Glutamatergic neuron (in vitro differentiated cells): ENCODE data around the gene TTPAL. TPM values are rescaled to one million over a fixed set of nuclear protein-coding genes. Genes with fewer than 3 reads are reported as not detected.

Experiments
- DNase-seq: peaks from one replicate; pipeline ENCODE4 v3.0.0; 2022
- H3K27ac Mint-ChIP-seq: one replicate; pipeline ENCODE4 v1.8.0; 2020; ENCODE audit warnings: mild to moderate bottlenecking, mixed read lengths, inconsistent platforms; ENCODE audit not compliant: unreplicated experiment
- H3K27me3 Mint-ChIP-seq: one replicate; pipeline ENCODE4 v1.8.0; 2020; ENCODE audit warnings: mild to moderate bottlenecking, moderate library complexity, mixed read lengths, inconsistent platforms; ENCODE audit not compliant: unreplicated experiment
- H3K36me3 Mint-ChIP-seq: one replicate; pipeline ENCODE4 v1.8.0; 2020; ENCODE audit warnings: mild to moderate bottlenecking, mixed read lengths, inconsistent platforms; ENCODE audit not compliant: unreplicated experiment
- H3K4me1 Mint-ChIP-seq: one replicate; pipeline ENCODE4 v1.8.0; 2020; ENCODE audit warnings: mild to moderate bottlenecking, low read depth, mixed read lengths, inconsistent platforms; ENCODE audit not compliant: unreplicated experiment
- H3K4me3 Mint-ChIP-seq: one replicate; pipeline ENCODE4 v1.8.0; 2020; ENCODE audit warnings: mild to moderate bottlenecking, mixed read lengths, inconsistent platforms; ENCODE audit not compliant: unreplicated experiment
- H3K9me3 Mint-ChIP-seq: one replicate; pipeline ENCODE4 v1.8.0; 2020; ENCODE audit warnings: mild to moderate bottlenecking, moderate library complexity, mixed read lengths, inconsistent platforms; ENCODE audit not compliant: unreplicated experiment
- total RNA-seq: library from RNA; stranded (reverse); fragmentation: NEBNext Ultra II Directional; extraction: Animal tissue kit (Norgen Biotek cat#: 25700); gene quantifications from one replicate; pipeline ENCODE4 v1.2.1, GENCODE V29; 2021; ENCODE audit not compliant: unreplicated experiment
- TF ChIP-seq, protein P1 (sequence below): fragments of 200-600 bp; sonication (generic); IDR thresholded peaks from one replicate; pipeline ENCODE4 v1.5.0; 2021; ENCODE audit not compliant: partially characterized antibody, unreplicated experiment

TTPAL gene
- total RNA-seq, 1 donor from 2014 or later, result 18.9 TPM

DNA sequence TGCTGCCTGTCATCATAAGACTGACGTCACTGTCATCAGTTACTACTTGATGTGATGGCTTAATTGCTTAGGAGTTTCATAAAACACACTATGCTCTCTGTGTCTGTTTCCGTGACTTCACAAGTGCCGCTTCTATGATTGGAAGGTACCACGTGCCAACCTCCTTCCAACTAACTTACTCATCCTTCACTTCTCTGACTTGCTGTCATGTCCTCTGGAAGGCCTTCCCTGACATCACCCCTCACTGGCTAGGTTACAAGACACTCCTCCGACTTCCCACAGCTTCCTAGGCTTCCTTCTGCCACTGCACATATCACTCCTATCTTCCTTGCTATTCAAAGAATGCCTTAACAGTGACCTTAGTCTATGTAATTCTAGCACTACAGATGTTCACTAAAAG, 25.8 kb downstream of the TTPAL start:
- TF ChIP-seq, protein P1, sequence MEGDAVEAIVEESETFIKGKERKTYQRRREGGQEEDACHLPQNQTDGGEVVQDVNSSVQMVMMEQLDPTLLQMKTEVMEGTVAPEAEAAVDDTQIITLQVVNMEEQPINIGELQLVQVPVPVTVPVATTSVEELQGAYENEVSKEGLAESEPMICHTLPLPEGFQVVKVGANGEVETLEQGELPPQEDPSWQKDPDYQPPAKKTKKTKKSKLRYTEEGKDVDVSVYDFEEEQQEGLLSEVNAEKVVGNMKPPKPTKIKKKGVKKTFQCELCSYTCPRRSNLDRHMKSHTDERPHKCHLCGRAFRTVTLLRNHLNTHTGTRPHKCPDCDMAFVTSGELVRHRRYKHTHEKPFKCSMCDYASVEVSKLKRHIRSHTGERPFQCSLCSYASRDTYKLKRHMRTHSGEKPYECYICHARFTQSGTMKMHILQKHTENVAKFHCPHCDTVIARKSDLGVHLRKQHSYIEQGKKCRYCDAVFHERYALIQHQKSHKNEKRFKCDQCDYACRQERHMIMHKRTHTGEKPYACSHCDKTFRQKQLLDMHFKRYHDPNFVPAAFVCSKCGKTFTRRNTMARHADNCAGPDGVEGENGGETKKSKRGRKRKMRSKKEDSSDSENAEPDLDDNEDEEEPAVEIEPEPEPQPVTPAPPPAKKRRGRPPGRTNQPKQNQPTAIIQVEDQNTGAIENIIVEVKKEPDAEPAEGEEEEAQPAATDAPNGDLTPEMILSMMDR, result no peak
- DNase-seq, result no peak
- H3K9me3 Mint-ChIP-seq, result no peaks in the 10 kb centered on the region
- H3K27ac Mint-ChIP-seq, result no peak overlapping the region
- H3K27me3 Mint-ChIP-seq, result no peaks in the 10 kb centered on the region
- H3K4me3 Mint-ChIP-seq, result no peak overlapping the region
- peaks cover 3% of the 10 kb centered on the region for H3K36me3 Mint-ChIP-seq
- H3K4me1 Mint-ChIP-seq, result no peaks in the 10 kb centered on the region

DNA sequence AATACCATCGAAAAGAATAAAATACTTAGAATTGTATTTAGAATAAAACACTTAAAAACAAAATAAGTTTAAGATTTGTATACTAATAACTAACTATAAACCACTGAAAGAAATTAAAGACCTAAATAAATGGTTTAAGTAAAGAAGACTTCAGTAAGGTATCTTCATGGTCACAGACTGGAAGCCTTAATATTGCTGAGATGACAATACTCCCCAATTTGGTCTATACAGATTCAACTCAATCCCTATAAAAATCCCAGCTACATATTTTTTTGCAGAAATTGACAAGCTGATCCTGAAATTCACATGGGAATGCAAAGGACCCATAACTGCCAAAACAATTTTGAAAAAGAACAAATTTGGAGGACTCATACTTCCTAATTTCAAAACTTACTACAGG, 27.3 kb downstream of the TTPAL start:
- Mint-ChIP-seq H3K27ac (no peak overlapping the region), H3K4me3 (no peak overlapping the region), H3K36me3 (peaks cover 3% of the 10 kb centered on the region), H3K27me3 (no peaks in the 10 kb centered on the region), H3K9me3 (no peaks in the 10 kb centered on the region), H3K4me1 (no peaks in the 10 kb centered on the region)
- TF ChIP-seq, protein P1, result no peak
- no peak for DNase-seq

DNA sequence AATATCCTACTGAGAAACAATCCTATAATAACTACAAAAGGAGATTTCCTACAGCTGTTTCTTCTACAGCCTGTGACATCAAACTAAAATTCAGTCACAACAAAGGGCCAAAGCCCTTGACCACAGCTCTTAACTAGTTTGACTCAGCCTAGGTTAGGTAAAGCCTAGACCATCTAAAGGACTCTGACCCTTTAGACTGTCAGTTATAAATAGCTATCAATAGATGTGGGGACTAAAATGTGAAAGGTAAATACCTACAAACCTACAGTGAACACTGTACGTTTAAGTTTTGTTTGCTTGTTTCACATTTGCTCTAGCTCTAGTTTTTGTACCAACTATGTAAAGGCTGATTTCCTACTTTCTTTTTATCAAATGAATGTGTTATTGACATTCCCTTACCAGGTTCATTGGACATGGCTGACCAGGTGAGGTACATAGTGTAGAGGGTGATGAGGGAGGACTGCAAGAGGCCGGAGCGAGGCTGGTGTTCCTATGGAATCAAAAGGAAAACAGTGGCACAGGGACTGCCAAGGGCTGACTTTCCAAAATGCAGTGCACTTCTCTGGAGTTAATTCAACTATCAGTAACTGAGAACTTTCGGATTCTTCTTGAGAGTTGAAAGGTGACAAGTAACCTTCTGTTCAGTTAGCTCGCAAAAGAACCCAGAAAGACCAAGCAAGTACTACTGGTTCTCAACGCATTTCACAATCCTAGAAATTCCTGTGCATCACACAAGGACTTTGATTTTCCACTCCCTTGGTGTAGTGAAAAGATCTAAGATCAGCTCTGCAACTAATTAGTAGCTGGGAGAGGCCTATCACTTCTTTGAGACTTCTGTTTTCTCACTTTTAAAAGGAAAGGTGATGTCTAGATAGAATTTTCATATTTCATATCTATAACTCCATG, 29.0 kb downstream of the TTPAL start:
- TF ChIP-seq, protein P1, result no peak
- H3K9me3 Mint-ChIP-seq, result no peaks in the 10 kb centered on the region
- DNase-seq, result no peak
- no peaks in the 10 kb centered on the region for H3K4me1 Mint-ChIP-seq
- H3K27me3 Mint-ChIP-seq, result no peaks in the 10 kb centered on the region
- peaks cover 3% of the 10 kb centered on the region for H3K36me3 Mint-ChIP-seq
- no peak overlapping the region for H3K4me3 Mint-ChIP-seq
- H3K27ac Mint-ChIP-seq, result no peak overlapping the region

- H3K4me3 Mint-ChIP-seq, result no peak overlapping the region
- no peaks in the 10 kb centered on the region for H3K36me3 Mint-ChIP-seq
- H3K27ac Mint-ChIP-seq, result no peak overlapping the region
- H3K9me3 Mint-ChIP-seq, result no peaks in the 10 kb centered on the region
- H3K27me3 Mint-ChIP-seq, result no peaks in the 10 kb centered on the region
- TF ChIP-seq, protein P1, result no peak
- H3K4me1 Mint-ChIP-seq, result no peaks in the 10 kb centered on the region
- DNase-seq, result no peak
Observed at GRCh38 chr20:44509762-44510161, 34.1 kb downstream of the TTPAL start.

DNA sequence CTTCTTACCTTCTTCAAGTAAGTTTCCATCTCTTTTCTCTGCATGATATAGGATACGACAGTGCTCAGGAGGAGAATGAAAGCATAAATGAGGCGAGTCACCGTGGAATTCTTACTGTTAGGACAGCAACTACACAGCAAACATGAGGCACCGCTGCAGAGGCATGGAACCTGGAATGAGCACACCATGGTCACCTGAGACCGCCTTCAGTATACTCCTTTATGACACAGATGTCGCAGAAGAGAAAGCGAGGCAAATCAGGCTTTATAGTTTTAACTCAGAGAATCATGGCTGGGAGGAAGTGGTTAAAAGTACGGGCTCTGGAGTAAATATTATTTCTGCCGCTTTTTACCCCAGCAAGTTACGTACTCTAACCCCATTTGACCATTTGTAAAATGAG, 38.2 kb downstream of the TTPAL start:
- peaks cover under 1% of the 10 kb centered on the region for H3K4me1 Mint-ChIP-seq
- DNase-seq, result no peak
- H3K9me3 Mint-ChIP-seq, result no peaks in the 10 kb centered on the region
- H3K36me3 Mint-ChIP-seq, result no peaks in the 10 kb centered on the region
- H3K27me3 Mint-ChIP-seq, result no peaks in the 10 kb centered on the region
- no peak overlapping the region for H3K27ac Mint-ChIP-seq
- H3K4me3 Mint-ChIP-seq, result no peak overlapping the region
- TF ChIP-seq, protein P1, result no peak
